Fibroblast of skin of left biceps (primary cell): ENCODE measurements around the gene SHD.

Experiments used
- DNase-seq, 2 experiments: peaks; one replicate each; pipeline ENCODE4 v3.0.0-alpha.2; 2013; ENCODE audit warnings: low read depth in 2 of 2

The SHD gene

DNA sequence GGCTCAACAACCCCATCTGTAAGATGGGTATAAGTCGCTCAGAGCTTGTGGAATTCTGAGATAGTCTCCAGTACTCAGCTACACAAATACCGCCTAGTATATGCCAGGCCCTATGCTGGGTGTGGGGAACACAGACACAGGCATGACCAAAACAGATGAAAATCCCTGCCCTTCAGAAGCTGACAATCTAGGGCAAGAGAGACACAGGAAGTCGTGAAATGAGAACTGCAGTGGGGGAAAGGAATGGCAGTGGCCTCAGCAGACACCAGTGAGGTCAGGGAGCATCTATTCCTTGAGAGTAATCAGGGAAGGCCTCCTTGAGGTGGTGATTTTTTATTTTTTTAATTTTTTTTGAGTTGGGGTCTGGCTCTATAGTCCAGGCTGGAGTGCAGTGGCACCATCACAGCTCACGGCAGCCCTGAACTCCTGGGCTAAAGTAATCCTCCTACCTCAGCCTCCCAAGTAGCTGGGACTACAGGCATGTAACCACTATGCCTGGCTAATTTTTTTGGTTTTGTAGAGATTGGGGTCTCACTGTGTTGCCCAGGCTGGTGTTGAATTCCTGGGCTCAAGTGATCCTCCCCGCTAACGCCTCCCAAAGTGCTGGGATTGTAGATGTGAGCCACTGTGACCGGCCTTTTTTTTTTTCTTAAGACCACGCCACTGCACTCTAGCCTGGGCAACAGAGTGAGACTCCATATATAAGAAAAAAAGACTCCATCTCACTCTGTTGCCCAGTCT is 19.9 kb downstream of the SHD start:
- DNase-seq: no peak

DNA sequence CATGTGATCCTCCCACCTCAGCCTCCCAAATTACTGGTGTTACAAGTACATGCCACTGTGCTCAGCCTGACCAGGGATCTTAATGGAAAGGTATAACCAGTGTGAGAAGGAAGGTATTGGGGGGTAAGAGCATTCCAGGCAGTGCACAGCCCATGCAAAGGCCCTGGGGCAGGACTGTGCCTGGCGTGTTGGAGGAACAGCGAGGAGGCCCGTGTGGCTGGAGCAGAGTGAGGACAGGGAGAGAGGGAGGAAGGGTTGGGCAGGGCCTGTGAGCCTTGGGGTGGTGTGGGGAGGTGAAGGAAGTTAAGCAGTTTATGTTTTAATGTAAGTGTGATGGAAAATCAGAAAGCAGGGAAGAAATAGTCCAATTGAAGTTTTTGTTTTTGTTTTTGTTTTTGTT is 21.5 kb downstream of the SHD start:
- DNase-seq: no peak

DNA sequence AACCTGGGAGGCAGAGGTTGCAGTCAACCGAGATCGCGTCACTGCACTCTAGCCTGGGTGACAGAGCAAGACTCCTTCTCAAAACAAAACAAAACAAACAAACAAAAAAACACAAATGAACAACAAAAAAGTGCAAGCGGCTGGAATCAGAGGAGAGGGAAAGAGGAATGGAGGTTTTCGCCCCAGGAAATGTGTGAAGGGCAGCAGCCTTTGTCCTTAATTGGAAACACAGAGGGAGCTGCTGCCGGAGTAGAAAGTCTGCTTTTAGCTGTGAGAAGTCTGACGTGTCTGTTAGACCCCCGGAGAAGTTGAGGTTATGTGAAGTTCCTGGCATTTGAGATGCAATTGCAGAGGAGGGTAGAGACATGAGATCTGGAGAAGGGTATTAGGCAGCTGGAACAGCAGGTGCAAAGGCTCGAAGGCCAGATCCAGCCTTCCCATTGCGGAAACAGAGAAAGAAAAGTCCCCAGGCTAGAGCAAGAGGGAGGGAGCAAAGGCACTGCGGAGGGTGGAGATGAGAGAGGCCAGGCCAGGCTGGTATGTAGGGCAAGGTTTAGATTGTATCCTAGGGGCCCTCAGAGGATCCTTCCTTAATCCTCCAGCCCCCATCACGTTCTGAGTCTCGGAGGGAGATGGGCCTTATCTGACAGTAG is 22.6 kb downstream of the SHD start:
- no peak for DNase-seq

DNA sequence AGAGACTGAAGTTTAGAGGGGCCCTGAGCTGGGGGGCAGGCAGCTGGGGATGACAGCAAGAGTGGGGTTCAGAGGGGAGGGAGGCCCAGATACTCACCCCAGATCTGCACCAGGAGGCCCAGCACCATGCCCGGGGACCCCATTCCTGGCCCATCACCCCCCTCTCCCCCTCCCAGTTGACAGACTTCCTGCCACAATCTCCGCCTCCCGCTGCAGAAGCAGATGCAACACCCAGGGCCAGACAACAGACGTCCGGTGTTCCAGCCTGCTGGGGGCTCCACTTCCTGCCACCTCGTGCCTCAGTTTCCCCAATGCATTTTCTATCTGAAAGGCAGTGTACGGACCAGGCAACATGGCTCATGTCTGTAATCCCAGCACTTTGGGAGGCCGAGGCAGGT is 23.2 kb downstream of the SHD start, which contains the start of gene TMIGD2:
TSS of gene TMIGD2 (minus strand) at position 147 of the 398 bp plus-strand sequence. CDS start at position 143, 4 bp downstream.
- no peak for DNase-seq

DNA sequence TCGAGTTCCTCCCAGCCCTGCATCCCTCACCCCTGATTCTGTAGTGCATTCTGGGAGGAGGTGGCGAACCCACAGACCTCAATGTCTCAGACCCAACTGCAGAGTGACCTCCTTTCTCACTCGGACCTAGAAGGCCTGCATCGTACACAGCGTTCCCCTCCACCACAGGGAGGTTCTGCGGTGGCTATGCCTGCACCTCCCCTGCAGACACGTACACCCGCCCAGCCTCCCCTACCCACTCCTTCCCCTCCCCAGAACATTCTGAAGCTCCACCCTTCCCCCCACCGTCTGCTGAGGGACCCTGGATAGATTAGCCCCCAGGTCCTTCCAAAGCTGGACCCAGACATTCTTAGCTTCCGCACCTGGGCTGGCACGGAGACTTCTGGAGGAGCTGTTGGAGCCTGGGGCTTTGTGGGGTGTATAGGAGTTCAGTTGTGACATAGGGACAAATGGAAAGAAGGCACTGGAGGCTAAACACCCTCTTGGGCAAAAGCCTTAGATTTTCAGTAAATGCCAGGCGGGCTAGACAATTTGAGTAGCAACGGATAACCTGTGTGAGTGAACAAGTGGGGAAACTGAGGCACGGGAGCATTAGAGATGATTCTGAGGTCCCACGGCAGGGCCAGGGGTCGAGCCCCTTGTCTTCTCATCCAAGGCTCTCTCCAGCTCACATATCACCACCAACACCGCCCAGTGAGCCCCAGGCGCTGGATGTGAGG is 24.9 kb downstream of the SHD start:
- no peak for DNase-seq

DNA sequence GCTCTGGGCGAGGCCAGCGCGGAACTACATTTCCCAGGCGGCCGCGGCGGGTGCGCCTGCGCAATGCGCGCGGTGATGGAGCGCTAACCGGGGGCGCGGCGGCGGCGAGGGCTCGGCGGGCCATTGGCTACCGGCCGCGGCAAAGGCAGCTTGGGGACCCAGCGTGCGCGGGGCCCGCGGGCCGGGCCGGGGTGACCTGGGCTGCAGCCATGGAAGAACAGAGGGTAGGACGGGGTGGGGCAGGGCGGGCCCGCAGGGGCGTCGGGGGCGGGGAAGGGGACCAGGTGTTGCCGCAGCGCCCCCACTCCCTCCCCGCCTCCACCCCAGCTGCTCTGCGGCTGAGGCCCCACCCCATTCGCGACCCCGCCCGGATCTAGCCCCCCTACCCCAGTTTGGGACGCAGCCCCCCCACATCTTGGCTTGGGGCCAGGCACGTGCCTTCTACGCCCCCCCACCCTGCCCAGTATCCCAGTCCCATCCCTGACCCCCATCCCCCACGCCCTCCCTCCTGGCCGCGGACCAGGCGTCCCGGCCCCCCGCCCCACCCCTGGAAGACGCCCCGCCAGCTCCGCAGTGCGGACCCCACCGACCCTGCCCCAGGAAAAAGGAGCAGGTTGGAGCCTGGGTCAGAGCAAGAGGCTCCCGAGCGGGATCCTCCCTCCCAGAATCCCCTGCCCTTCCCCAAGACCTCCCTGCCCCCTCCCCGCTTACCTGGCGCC is 25.6 kb downstream of the SHD start, which contains the start of gene FSD1:
TSS of gene FSD1 (plus strand) at position 61 of the 719 bp plus-strand sequence. CDS start at position 210, 149 bp downstream.
- DNase-seq: peak; percentile 20 to 29

DNA sequence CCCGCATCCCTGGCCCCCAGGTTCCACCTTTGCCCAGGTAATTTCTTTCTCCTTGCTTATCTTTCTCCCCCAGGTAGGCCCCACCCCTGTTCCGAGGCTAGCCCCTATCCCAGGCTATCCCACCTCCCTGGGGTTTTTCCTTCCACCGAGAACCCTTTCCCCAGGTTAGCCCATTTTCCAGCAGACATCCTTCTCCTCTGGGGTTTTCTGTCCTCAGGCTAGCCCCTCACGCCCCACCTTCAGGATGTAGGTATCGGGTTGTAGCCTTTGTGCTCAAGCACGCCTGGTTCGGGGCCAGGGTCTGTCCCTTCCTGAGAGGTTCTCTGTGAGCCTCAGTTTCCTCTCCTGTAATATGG is 26.2 kb downstream of the SHD start:
- no peak for DNase-seq

DNA sequence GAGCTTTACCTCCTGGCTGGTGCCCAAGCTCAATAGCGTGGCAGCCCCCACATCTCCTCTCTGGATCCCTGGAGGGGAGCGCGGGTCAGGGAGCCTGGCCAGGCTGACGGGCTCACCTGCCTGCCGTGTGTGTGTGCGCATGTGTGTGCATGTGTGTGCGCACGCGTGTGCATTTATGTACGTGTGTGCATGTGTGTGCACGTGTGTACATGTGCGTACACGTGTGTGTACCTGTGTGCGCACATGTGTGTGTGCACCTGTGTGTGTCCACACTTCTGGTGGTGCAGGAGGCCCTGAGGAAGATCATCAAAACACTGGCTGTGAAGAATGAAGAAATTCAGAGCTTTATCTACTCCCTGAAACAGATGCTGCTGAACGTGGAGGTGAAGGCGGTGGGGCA is 26.6 kb downstream of the SHD start:
- DNase-seq: no peak

DNA sequence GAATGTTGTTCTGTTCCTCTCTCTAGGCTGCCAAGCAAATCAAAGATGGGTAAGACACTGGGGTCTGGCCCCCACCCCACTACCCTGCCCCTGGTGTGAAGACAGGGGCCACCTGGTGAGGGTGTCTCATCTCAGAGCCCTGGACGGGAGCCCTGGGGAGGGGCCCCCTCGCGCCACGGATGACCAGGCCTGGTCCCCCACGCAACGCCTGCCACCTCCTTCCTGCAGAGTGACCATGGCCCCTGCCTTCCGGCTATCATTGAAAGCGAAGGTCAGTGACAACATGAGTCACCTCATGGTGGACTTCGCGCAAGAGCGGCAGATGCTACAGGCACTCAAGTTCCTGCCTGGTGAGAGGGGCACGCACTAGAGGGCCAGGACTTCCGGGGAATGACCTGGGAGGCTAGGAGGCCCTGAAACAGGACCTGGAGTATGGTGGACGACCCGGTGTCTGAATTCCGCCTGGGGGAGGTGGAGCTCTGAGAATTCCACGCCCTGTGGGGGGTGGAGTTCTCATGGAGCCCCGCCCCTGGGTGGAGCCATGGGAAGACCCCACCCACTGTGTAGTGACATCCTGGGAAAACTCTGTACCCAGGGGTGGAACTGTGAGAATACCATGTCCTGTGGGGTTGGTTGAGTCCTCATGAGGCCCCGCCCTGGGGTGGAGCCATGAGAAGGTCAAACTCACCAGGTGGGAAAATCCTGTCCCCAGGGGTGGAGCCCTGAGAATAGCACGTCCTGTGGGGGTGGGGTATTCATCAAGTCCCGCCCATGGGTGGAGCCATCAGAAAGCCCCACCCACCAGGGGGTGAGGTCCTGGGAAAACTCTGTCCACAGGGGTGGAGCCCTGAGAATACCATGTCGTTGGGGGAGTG is 31.4 kb downstream of the SHD start:
- DNase-seq: no peak

DNA sequence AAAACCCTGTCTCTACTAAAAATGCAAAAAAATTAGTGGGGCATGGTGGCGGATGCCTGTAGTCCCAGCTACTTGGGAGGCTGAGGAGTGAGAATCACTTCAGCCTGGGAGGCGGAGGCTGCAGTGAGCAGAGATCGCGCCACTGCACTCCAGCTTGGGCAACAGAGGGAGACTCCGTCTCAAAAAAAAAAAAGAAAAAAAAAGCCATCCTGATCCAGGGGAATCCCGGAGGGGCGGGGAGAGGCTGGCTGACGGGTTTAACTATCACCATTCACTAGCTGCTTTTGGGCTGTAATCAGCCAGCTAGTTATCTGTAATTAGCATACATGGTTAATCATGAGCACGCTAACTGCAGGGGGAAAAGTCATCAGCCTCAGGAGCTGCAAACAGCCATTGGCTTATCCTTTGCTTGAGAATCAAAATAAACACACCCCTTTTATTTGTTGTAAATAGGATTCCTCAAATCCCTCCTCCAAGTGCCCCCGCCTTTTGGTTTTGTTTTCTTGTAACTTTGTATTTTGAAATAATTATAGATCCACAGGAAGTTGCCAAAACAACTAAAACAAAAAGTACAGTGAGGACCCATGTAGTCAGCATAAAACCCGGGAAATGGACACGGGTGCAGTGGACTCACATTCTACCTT is 34.9 kb downstream of the SHD start:
- DNase-seq: no peak

DNA sequence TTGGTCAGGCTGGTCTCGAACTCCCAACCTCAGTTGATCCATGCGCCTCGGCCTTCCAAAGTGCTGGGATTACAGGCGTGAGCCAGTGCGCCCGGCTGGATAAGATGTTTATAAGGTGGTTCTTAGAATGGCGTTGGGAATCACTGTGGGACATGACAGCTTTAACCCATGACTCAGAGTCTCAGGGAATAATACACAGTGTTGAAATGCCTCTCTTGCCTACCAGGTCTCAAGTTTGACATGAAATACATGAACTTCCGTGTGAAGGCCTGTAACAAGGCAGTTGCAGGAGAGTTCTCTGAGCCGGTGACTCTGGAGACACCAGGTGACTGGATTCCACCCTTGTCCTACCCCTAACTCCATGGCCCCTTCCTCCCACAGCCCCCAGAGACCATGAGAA is 37.9 kb downstream of the SHD start:
- DNase-seq: no peak

DNA sequence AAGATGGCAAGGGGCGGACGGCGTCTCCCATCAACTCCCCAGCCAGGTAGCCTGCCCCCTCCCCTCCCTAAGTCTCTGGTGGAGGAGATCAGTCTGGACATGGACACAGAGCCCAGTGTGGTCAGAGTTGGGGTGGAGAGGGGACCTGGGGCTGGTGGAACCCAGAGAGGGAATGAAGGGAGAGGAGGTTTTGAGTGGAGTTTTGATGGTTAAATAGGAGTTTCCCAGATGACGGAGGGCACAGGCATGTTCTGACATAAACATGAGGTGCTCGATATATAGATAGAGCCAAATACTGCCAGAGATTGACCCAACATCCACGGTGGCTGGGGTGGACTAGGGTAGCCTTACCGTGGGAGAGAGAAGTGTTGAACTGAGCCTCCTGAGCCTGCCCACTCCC is 39.4 kb downstream of the SHD start:
- no peak for DNase-seq

DNA sequence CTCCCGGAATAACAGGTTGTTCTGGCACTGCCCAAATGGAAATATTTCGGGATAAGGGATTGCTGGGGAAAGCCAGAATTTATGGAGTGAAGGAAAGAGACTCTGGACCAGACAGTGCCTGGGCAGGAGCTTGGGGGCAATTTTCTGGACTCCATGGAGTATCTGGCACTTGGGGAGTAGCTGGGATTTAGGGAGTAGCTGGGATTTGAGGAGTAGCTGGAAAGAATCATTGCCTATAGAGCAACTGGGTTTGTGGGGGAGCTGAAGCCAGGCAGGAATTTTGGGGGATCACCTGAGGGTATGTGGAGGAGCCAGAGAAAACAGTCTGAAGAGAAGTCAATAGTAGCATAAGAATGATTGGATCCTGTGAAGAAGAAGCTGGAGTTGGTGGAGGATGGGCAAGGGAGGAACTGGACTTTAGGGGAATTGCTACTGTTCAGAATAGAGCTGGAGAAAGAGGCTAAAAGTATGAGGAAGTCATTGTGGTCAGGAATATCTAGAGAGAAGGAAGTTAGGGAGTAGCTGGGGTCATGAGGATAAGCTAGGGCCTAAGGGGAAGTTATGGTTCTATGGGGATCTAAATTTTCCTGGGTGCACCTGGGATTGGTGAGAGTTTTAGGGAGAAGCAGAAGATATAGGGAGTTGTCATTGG is 40.1 kb downstream of the SHD start:
- DNase-seq: no peak

DNA sequence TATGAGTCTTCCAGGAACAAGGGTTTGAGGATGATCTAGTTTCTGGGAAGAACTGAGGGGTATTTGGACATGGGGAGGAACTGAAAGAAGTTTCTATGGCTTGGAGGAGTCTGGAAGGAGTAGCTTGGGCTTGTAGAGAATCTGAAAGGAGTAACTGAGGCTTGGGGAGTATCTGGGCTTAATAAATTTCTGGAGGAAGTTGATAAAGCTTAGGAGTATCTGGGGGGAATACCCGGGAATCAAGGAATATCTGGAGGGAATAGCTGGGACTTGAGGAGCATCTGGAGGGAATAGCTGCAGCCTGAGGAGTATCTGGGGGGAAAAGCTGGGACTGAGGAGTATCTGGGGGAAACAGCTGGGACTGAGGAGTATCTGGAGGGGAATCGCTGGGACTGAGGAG is 41.4 kb downstream of the SHD start:
- DNase-seq: no peak

DNA sequence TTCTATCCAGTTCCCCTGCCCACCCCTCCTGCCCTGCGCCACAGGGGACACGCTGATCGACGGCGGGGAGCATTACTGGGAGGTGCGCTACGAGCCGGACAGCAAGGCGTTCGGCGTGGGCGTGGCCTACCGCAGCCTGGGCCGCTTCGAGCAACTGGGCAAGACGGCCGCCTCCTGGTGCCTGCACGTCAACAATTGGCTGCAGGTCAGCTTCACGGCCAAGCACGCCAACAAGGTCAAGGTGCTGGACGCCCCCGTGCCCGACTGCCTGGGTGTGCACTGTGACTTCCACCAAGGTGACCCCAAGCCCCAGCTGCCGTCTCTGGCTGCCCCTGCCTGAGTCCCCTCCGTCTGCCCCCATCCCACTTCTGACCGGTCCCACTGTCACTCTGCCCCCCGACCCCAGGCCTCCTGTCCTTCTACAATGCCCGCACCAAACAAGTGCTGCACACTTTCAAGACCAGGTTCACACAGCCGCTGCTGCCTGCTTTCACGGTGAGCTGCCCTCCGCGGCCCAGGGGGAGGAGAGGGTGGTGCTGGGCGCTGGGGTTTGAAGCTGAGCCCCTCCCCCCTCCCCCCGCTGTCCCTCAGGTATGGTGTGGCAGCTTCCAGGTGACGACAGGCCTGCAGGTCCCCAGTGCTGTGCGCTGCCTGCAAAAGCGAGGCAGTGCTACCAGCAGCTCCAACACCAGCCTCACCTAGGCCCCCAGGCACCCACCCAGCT is 44.0 kb downstream of the SHD start:
- no peak for DNase-seq

DNA sequence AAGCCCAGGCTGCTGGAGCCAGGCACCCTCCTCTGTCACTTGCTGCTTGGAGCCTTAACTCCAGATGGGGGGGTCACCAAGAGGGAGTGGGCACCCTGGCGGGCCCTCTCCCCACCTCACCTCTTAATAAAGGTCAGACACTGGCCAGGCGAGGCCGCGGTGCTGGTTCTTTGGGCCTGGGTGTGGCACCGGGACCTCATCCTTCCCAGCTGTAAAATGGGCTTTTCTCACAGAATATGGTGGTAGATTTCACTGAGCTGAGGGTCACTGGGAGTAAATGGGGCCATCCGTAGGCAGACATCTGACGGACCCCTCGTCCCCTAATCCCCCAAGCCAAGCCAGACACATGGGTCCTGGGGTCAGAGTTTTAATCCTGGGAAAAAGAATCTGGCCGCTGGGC is 44.6 kb downstream of the SHD start:
- DNase-seq: no peak

DNA sequence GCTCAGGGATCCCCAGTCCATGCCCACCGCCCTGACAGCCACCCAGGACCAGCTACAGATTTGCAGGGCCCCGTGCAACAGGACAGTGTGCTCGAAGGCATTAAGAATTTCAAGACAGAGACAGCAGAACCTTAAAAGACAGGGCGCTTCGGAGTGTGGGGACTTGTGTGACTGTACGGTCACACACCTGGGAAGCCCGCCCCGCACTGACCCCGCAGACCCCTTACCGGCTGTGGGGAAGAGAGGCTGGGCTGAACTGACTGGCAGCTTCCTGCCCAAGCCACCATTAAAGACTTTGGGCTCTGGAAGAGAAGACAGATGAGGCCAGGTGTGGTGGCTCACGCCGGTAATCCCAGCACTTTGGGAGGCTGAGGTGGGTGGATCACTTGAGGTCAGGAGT is 45.2 kb downstream of the SHD start:
- no peak for DNase-seq

DNA sequence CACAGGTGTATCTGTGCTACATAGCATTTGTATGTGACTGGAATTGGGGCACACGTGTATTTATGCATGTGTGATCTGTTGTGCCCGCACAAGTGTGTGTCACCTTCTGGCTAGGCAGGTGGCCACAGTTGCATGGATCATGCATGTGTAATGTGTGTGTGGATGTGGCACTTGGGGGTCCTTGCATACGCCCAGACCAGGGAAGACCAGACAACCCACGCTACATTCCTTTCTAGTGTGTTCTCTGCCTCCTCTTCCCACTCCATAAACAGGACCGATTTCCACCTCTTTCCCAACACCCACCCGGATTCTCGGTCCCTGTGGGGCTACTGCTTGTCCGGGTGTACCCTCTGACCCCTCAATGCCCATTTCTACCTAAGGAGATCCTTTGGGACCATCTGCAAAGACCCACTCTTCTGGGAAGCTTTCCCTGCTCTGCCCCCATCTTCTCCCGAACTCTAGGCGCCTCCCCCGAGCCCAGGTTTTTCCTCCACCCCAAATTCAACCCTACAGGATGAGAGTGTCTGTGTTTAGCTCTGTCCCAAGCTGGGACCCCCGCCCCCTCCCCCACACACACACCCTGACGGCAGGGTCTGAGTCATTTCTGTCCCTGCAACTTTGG is 47.3 kb downstream of the SHD start:
- DNase-seq: no peak

DNA sequence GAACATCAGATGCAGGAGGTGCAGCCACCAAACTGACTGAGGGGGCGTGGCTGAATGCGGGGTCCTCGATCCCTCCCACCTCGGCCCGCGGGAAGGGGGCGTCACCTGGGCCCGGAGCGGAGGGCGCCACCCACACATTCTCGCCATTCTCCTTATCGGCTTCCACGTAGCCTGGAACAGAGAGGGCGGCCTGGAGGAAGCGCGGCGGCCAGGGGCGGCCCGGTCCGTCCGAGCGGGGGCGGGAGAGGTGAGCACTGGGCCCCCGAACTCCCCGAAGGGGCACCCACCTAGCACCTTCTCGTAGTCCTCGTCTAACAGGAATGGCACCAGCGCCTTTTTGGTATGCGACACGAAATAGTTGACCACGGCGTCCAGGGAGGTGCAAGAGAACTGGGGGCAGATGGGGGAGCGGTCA is 47.8 kb downstream of the SHD start:
- DNase-seq: no peak
